IMR-90 (cell line): ENCODE measurements around the gene RUNX1. TPM values are rescaled to one million over a fixed set of nuclear protein-coding genes. Genes with fewer than 3 reads are reported as not detected.

Source experiments
- ATAC-seq: fragments of 200-7000 bp; cut with Tn5 transposase; 2 replicates; pipeline ENCODE4 v1.9.1; 2020; ENCODE audit warnings: low read depth, mild to moderate bottlenecking, moderate library complexity
- BruUV-seq: library from RNA; stranded (reverse); fragments of 400-500 nt; replicated peaks from 2 replicates; lab custom pipeline; 2021; lab: Mats Ljungman, UMichigan
- CTCF ChIA-PET: fragments of 300-600 bp; formaldehyde crosslinking; extraction: SDS; loops from one replicate; lab custom pipeline; 2021; ENCODE audit warnings: antibody characterized with exemption; lab: Yijun Ruan, JAX
- POLR2A ChIA-PET: fragments of 300-600 bp; sonication (Branson Sonifier 250); formaldehyde crosslinking; loops from one replicate; lab custom pipeline; 2022; ENCODE audit warnings: antibody characterized with exemption; ENCODE audit not compliant: unreplicated experiment; lab: Charles Lee
- DNase-seq: peaks from one replicate; pipeline ENCODE4 v3.0.0; 2013
- H2AFZ ChIP-seq: replicated peaks from 2 replicates; pipeline ENCODE3; 2013; ENCODE audit warnings: low read length, mild to moderate bottlenecking; ENCODE audit not compliant: poor library complexity
- H2AK5ac ChIP-seq: 2 replicates; pipeline ENCODE4 v1.6.1; 2013; ENCODE audit warnings: low read depth, low read length, inconsistent platforms
- H2AK9ac ChIP-seq: replicated peaks from 2 replicates; pipeline ENCODE3; 2013; ENCODE audit warnings: mild to moderate bottlenecking, low read depth, low read length, moderate library complexity; ENCODE audit not compliant: poor library complexity
- H2BK120ac ChIP-seq: 2 replicates; pipeline ENCODE4 v1.6.1; 2013; ENCODE audit warnings: low read depth, low read length, inconsistent platforms
- H2BK15ac ChIP-seq: 3 replicates; pipeline ENCODE4 v1.6.1; 2013; ENCODE audit warnings: low read depth, low read length, inconsistent platforms
- H2BK20ac ChIP-seq: 2 replicates; pipeline ENCODE4 v1.6.1; 2013; ENCODE audit warnings: low read depth, mild to moderate bottlenecking, inconsistent platforms, low read length, moderate library complexity
- H2BK5ac ChIP-seq: 2 replicates; pipeline ENCODE4 v1.6.1; 2013; ENCODE audit warnings: mild to moderate bottlenecking, low read depth, low read length, inconsistent platforms; ENCODE audit not compliant: poor library complexity, severe bottlenecking
- H3K14ac ChIP-seq: replicated peaks from 2 replicates; pipeline ENCODE4 v1.6.1; 2013; ENCODE audit warnings: low read depth, low read length, inconsistent platforms
- H3K18ac ChIP-seq: 2 replicates; pipeline ENCODE4 v1.6.1; 2013; ENCODE audit warnings: low read depth, low read length, control low read depth
- H3K23ac ChIP-seq: 2 replicates; pipeline ENCODE4 v1.6.1; 2013; ENCODE audit warnings: low read depth, low read length, inconsistent platforms
- H3K27ac ChIP-seq: 2 replicates; pipeline ENCODE4 v1.5.1; 2013; ENCODE audit warnings: mild to moderate bottlenecking, control low read depth, low read length; ENCODE audit not compliant: insufficient read depth
- H3K27me3 ChIP-seq: 2 replicates; pipeline ENCODE4 v1.6.1; 2013; ENCODE audit warnings: low read length; ENCODE audit not compliant: control insufficient read depth, insufficient read depth
- H3K36me3 ChIP-seq: 2 replicates; pipeline ENCODE4 v1.6.1; 2013; ENCODE audit warnings: low read length, mixed read lengths; ENCODE audit not compliant: control insufficient read depth, insufficient read depth
- H3K4ac ChIP-seq: 2 replicates; pipeline ENCODE4 v1.6.1; 2013; ENCODE audit warnings: low read depth, low read length, inconsistent platforms
- H3K4me1 ChIP-seq: 2 replicates; pipeline ENCODE4 v1.6.1; 2013; ENCODE audit warnings: low read length, mixed read lengths; ENCODE audit not compliant: control insufficient read depth, insufficient read depth
- H3K4me2 ChIP-seq: 2 replicates; pipeline ENCODE4 v1.6.1; 2013; ENCODE audit warnings: low read depth, mild to moderate bottlenecking, control low read depth, low read length, moderate library complexity
- H3K4me3 ChIP-seq: 2 replicates; pipeline ENCODE4 v1.5.1; 2013; ENCODE audit warnings: low read depth, mild to moderate bottlenecking, control low read depth, low read length, moderate library complexity; ENCODE audit not compliant: insufficient read depth
- H3K56ac ChIP-seq: 2 replicates; pipeline ENCODE4 v1.6.1; 2013; ENCODE audit warnings: low read length, inconsistent platforms; ENCODE audit not compliant: insufficient read depth; ENCODE audit errors: extremely low read depth
- H3K79me1 ChIP-seq, 2 experiments: 2 replicates each; pipeline ENCODE4 v1.6.1; 2013; ENCODE audit warnings: low read length in 2 of 2, inconsistent platforms in 1 of 2, low read depth in 1 of 2
- H3K9ac ChIP-seq: 2 replicates; pipeline ENCODE4 v1.6.1; 2013; ENCODE audit warnings: low read depth, low read length, control low read depth
- H3K9me1 ChIP-seq: 2 replicates; pipeline ENCODE4 v1.6.1; 2013; ENCODE audit warnings: low read length, inconsistent platforms; ENCODE audit not compliant: insufficient read depth
- H3K9me3 ChIP-seq: 2 replicates; pipeline ENCODE4 v1.6.1; 2013; ENCODE audit warnings: low read length; ENCODE audit not compliant: control insufficient read depth, insufficient read depth
- H4K20me1 ChIP-seq: 2 replicates; pipeline ENCODE4 v1.6.1; 2013; ENCODE audit warnings: low read length, inconsistent platforms; ENCODE audit not compliant: insufficient read depth
- H4K5ac ChIP-seq: 2 replicates; pipeline ENCODE4 v1.6.1; 2013; ENCODE audit warnings: mild to moderate bottlenecking, low read depth, low read length, control low read depth
- H4K8ac ChIP-seq, 2 experiments: 2 replicates each; pipeline ENCODE4 v1.6.1; 2013; ENCODE audit warnings: low read depth in 2 of 2, low read length in 2 of 2, control low read depth in 1 of 2, inconsistent platforms in 1 of 2
- H4K91ac ChIP-seq: 2 replicates; pipeline ENCODE4 v1.6.1; 2013; ENCODE audit warnings: low read depth, low read length, inconsistent platforms; ENCODE audit not compliant: insufficient read depth
- NFE2L2 ChIP-seq: fragments of 150-350 bp; IDR thresholded peaks from 2 replicates; pipeline ENCODE4 v1.6.1; 2016; ENCODE audit warnings: low read depth, mild to moderate bottlenecking, low read length
- RAD21 ChIP-seq: IDR thresholded peaks from 2 replicates; pipeline ENCODE4 v1.6.1; 2012; ENCODE audit warnings: low read length, improper control_type of control experiment
- WGBS, 2 experiments: methylation state at CpG; one replicate each; pipeline versions ENCODE4 v1.1.5 to v1.1.7; 2013; ENCODE audit warnings: missing lambda C conversion rate in 2 of 2; ENCODE audit not compliant: insufficient read length in 1 of 2; ENCODE audit errors: extremely low coverage in 2 of 2; 5-methylcytosine and 5-hydroxymethylcytosine counted together
- dilution Hi-C: fragments of 300-500 bp; cut with HindIII; formaldehyde crosslinking; loops from one replicate; pipeline ENCODE4 v1.14.3; 2018; ENCODE audit warnings: low sequenced_read_pairs; ENCODE audit not compliant: unreplicated experiment
- in situ Hi-C: fragments of 300-500 bp; cut with MboI; formaldehyde crosslinking; loops from 3 replicates; pipeline ENCODE4 v1.14.3; 2019; ENCODE audit warnings: low sequenced_read_pairs, inconsistent platforms, mixed read lengths
- intact Hi-C: fragments of 100-400 bp; cut with micrococcal nuclease; formaldehyde crosslinking; loops from 2 replicates; pipeline ENCODE4 v1.10.0; 2022
- polyA plus RNA-seq, 3 experiments: library from polyadenylated mRNA; depleted of rRNA; stranded (reverse); fragments of >200 nt; gene quantifications; 2 replicates each; pipeline ENCODE4 v1.2.3, GENCODE V29; 2012; ENCODE audit warnings: low replicate concordance in 1 of 3
- total RNA-seq: library from RNA; depleted of rRNA; stranded (reverse); fragments of >200 nt; gene quantifications from 2 replicates; pipeline ENCODE4 v1.2.3, GENCODE V29; 2012

RUNX1 gene
- total and polyA plus RNA-seq, 2 of the 4 experiments (the other 2 are of a cell fraction): 34.5 to 56.5 TPM

DNA sequence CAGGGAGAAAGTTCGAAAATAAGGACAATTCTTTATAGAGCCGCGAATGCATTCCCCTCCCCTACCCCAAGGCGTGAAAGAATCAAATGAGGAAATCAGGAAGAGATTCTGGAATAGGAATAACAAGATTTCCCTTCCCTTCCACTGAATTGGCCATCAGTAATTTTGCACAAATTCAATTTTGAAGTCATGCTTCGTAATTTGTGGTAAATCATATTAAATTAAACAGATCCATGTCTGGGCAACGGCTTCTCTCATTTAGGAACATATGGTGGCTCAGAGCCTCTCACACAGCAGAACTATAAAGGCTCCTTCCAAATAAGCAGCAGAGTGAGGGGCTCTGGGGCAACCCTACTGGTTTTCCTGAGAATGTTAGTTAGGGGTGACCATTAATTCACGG is 227.4 kb downstream of the RUNX1 start:
- Histone ChIP-seq H2BK15ac (no peak overlapping the region), H3K79me1 (peaks cover 52 to 94% of the 10 kb centered on the region in 2 experiments), H2AK5ac (no peak overlapping the region), H3K56ac (no peak overlapping the region), H4K20me1 (peaks cover 57% of the 10 kb centered on the region; the same call in 1 of the 2 replicates), H3K9me1 (peaks cover 65% of the 10 kb centered on the region), H3K4me3 (no peak overlapping the region), H2AK9ac (no peak overlapping the region), H2AFZ (no peak overlapping the region), H3K27me3 (no peaks in the 10 kb centered on the region), H3K9ac (no peak overlapping the region), H4K91ac (no peak overlapping the region), H3K18ac (no peak overlapping the region), H2BK5ac (no peak overlapping the region), H2BK20ac (no peak overlapping the region), H3K23ac (no peak overlapping the region), H3K36me3 (peaks cover 58% of the 10 kb centered on the region), H3K4me1 (peaks cover 29% of the 10 kb centered on the region), H3K4me2 (no peak overlapping the region), H3K4ac (no peak overlapping the region), H4K8ac (no peak overlapping the region), H2BK120ac (no peak overlapping the region), H4K5ac (no peak overlapping the region), H3K14ac (no peak overlapping the region), H3K27ac (no peak overlapping the region), H3K9me3 (no peaks in the 10 kb centered on the region)
- no peak for ATAC-seq
- CTCF ChIA-PET: no interaction called here
- POLR2A ChIA-PET: no interaction called here
- TF ChIP-seq RAD21: no peak
- TF ChIP-seq NFE2L2: no peak
- no CpG with 5 or more reads among the region's 7 CpGs for WGBS, 2 experiments
- intact Hi-C loops: no loop called here
- BruUV-seq: no TSS peak
- dilution Hi-C loops: no loop called here
- no peak for DNase-seq
- in situ Hi-C loops: no loop called here
